Stimulated activated naive CD8-positive, alpha-beta T cell treated with anti-CD3 and anti-CD28 coated beads, Interleukin-15, Interleukin-2, amounts not matched to agents 100 ng/mL and 50 ng/mL, for 24 hours (primary cell): ENCODE results near the gene HES6.

Experiments
- H3K27ac Mint-ChIP-seq: one replicate; pipeline ENCODE4 v1.8.0; 2021; ENCODE audit warnings: mild to moderate bottlenecking, mixed read lengths
- H3K27me3 Mint-ChIP-seq: one replicate; pipeline ENCODE4 v1.8.0; 2021; ENCODE audit warnings: mixed read lengths
- H3K36me3 Mint-ChIP-seq: one replicate; pipeline ENCODE4 v1.8.0; 2021; ENCODE audit warnings: low read depth, mixed read lengths
- H3K4me1 Mint-ChIP-seq: one replicate; pipeline ENCODE4 v1.8.0; 2021; ENCODE audit warnings: low read depth, mixed read lengths
- H3K4me3 Mint-ChIP-seq: one replicate; pipeline ENCODE4 v1.8.0; 2021; ENCODE audit warnings: mild to moderate bottlenecking, mixed read lengths
- H3K9me3 Mint-ChIP-seq: one replicate; pipeline ENCODE4 v1.8.0; 2021; ENCODE audit warnings: mixed read lengths

Gene HES6, protein sequence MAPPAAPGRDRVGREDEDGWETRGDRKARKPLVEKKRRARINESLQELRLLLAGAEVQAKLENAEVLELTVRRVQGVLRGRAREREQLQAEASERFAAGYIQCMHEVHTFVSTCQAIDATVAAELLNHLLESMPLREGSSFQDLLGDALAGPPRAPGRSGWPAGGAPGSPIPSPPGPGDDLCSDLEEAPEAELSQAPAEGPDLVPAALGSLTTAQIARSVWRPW

DNA sequence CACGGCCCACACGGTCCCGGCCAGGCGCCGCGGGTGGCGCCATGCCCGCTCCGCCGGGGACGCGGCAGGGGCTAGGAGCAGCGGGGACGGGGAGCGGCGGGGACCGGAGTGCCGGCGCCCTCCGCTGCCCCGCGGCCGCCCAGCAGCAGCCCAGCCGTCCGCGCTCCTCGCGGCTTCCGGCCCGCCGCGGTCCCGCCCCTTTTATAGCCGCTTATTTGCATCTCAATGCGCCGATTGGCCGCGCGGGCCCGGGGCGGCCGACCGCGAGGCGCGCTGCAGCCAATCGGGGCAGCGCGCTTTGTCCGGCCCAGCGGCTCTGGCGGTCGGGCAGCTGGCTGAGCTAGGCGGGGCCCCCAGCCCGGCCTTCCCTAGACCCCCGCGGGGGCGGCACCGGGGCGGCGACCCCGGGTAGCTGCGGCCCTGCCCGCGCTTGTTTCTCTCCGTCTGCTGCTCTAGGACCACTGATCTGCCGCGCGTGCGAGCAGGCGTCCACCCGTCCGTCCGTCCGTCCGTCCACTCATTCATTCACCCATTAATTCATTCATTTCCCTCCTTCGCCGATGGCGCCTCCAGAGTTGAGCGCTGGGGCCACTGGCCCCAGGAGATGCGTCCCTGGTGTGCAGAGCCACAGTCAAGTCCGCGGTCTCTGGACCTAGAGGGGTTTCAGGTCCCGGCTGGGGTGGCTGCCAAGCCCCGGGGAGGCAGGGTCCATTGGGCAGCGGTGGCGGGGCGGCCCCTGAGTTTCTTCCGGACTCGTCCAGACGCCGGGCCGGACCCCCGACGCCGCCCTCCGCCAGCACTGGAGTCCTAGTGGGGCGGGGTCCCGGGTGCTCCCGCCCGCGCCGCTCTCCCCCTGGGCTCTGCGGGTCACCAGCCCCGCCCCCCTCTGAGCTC is at the start of gene HES6:
TSS of gene HES6 (minus strand) at position 176 of the 894 bp plus-strand sequence. CDS start at position 43, 133 bp downstream.
- Mint-ChIP-seq H3K4me3 (peak within 1 kb of the TSS; percentile 85), H3K4me1 (peaks cover 14% of the 10 kb centered on the region), H3K9me3 (no peaks in the 10 kb centered on the region), H3K27me3 (peaks cover 39% of the 10 kb centered on the region), H3K27ac (peak within 1 kb of the TSS; percentile 54), H3K36me3 (peaks cover 6% of the 10 kb centered on the region)

DNA sequence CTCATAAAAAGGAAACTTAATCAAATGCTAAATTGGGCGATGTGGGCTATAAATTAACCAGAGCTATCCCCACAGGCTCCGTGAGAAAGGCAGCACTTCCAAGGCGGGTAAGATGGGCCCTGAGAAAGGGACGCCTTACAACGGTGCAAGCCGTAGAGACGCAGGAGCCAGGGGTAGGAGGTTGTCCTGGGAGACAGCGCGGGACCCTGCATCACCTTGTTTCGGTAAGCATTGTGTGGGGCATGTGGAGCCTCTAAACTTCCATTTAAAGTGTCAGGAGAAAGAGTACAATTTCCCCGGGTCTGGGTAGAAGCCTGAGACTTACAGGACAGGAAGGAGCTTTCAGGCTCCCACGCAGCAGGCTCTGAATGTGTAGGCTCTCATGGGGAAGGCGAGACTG is 49.7 kb upstream of the HES6 start:
- H3K9me3 Mint-ChIP-seq = no peaks in the 10 kb centered on the region

GRCh38 chr2:238288650-238289573 is 49.1 kb upstream of the HES6 start:
- H3K27ac Mint-ChIP-seq = peak overlapping the region; percentile 88

More for the DNA sequence above, 49.7 kb upstream of the HES6 start:
- Mint-ChIP-seq H3K27ac (peak overlapping the region; percentile 88), H3K4me3 (peak overlapping the region; percentile 90), H3K4me1 (peaks cover 41% of the 10 kb centered on the region), H3K27me3 (no peaks in the 10 kb centered on the region), H3K36me3 (no peaks in the 10 kb centered on the region)

DNA sequence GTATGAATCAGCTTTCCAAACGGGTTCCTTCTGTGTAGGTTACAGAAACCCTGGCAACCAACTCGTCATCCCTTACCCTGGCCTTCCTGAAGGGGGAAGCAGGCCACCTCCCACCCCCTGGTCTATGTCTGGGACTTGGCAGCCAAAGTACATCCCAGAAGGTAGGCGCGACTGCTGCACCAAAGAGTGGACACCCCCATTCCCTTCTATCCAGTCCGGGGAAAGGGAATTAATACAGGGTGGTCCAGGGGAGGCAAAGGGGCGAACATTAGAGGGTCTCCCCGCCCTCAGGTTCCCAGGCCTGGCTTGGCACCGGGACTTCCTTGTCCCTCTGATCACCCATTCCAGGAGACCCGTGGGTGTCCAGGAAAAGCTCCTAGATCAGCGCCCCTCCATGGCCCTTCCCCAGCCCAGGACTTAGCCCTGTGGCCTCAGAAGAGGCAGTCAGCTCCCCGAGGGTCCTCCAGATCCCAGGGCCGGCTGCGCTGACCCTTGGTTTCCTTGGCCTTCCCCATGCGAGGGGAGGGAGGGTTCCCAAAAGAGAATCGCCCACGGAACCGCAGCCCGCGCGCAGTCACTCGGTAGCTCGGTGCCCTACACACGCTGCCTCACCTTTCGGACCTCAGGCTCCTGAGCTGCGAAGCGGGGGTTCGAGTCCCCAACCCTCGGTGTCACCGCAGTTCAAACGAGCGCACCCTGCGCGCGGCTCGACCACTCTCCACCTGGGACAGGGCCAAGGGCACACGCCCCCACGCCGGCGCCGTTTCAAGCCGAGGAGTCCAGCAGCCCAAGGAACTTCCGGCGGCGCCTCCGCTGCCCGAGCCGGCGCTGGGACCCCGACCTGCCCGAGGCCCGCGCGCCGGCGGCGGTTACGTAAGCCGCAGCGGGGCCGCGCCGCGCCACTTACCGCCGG is 48.2 kb upstream of the HES6 start, which contains the start of gene PER2:
TSS of gene PER2 (minus strand) at position 874 of the 913 bp plus-strand sequence. CDS start 10,674 bp downstream, outside the sequence.
- H3K4me1 Mint-ChIP-seq = peaks cover 46% of the 10 kb centered on the region

More at GRCh38 chr2:238288650-238289573, 49.1 kb upstream of the HES6 start:
- Mint-ChIP-seq H3K27me3 (no peaks in the 10 kb centered on the region), H3K4me1 (peaks cover 41% of the 10 kb centered on the region), H3K4me3 (peak overlapping the region; percentile 90), H3K9me3 (no peaks in the 10 kb centered on the region), H3K36me3 (no peaks in the 10 kb centered on the region)

GRCh38 chr2:238286987-238287736 is 47.3 kb upstream of the HES6 start:
- H3K4me3 Mint-ChIP-seq = peak overlapping the region; percentile 85
- no peaks in the 10 kb centered on the region for H3K9me3 Mint-ChIP-seq
- H3K27ac Mint-ChIP-seq = peak overlapping the region; percentile 49
- no peaks in the 10 kb centered on the region for H3K27me3 Mint-ChIP-seq
- peaks cover 50% of the 10 kb centered on the region for H3K4me1 Mint-ChIP-seq
- H3K36me3 Mint-ChIP-seq = no peaks in the 10 kb centered on the region

More for the DNA sequence above, 48.2 kb upstream of the HES6 start, which contains the start of gene PER2:
- Mint-ChIP-seq H3K27ac (peak within 1 kb of the TSS; percentile 88), H3K4me3 (peak within 1 kb of the TSS; percentile 90), H3K9me3 (no peaks in the 10 kb centered on the region), H3K27me3 (no peaks in the 10 kb centered on the region), H3K36me3 (no peaks in the 10 kb centered on the region)

- no peaks in the 10 kb centered on the region for H3K36me3 Mint-ChIP-seq
- H3K27ac Mint-ChIP-seq = no peak overlapping the region
- peaks cover 50% of the 10 kb centered on the region for H3K4me1 Mint-ChIP-seq
These were observed 46.7 kb upstream of the HES6 start for GRCh38 chr2:238286551-238286950.

GRCh38 chr2:238286095-238286494 is 46.3 kb upstream of the HES6 start:
- H3K4me3 Mint-ChIP-seq = no peak overlapping the region
- no peak overlapping the region for H3K27ac Mint-ChIP-seq
- H3K9me3 Mint-ChIP-seq = no peaks in the 10 kb centered on the region
- no peaks in the 10 kb centered on the region for H3K27me3 Mint-ChIP-seq
- H3K4me1 Mint-ChIP-seq = peaks cover 50% of the 10 kb centered on the region
- no peaks in the 10 kb centered on the region for H3K36me3 Mint-ChIP-seq

More at GRCh38 chr2:238286551-238286950, 46.7 kb upstream of the HES6 start:
- H3K27me3 Mint-ChIP-seq = no peaks in the 10 kb centered on the region
- H3K4me3 Mint-ChIP-seq = peak overlapping the region; percentile 85
- H3K9me3 Mint-ChIP-seq = no peaks in the 10 kb centered on the region

DNA sequence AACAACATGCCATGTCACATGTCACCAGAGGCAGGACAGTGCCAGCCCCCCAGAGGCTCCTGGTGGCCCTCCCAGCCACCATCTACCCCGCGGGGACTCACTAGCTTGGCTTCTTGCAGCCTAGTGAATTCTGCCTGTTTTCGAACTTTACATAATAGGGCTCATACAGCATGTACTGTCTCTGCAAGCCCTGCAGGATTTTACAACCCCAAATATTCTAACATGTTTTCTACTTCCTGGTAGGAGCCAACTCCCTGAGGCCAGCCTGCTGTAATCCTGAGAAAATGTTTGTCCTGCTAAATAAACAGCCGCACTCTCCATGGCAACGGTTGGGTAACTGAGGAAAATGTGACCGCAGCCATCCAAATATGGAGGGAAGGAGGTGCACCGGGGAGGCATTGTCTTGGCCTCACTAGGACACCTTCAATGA is 45.8 kb upstream of the HES6 start:
- H3K4me3 Mint-ChIP-seq = no peak overlapping the region

DNA sequence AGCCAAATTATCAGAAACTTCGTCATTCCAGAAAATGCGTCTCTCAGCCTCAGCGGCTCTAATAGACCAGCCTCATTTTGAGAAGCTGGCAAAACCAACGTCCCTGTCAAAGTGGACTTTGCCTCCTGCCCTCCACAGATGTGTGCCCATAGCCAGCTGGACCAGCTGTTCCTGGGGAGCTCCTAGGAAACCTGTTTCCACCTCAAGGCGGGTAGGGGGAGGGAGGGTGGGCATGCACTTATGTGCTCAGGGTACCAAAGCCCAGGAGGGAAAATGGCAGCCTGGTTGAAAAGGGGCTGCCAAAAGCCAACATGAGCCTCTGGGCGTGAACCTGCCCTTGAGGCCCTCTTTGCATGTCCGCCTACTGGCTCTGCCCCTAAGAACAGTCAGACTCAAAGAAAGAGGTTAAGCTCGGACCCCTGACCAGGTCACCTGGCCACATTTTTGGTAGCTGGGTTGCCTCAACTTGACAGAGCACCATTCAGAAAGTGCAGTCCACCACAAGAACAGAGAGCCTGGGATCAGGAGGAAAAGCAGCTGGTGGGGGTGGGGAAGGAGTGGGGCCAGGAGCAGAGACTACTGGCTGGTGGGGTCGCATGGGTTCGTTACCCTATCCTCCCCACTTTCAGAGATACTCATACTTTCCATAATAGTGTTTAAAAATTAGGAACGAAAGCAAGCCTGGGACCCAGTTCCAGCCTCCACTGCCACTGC is 45.1 kb upstream of the HES6 start:
- peaks cover 43% of the 10 kb centered on the region for H3K4me1 Mint-ChIP-seq
- H3K9me3 Mint-ChIP-seq = no peaks in the 10 kb centered on the region
- no peaks in the 10 kb centered on the region for H3K36me3 Mint-ChIP-seq
- H3K27ac Mint-ChIP-seq = no peak overlapping the region
- no peaks in the 10 kb centered on the region for H3K27me3 Mint-ChIP-seq
- no peak overlapping the region for H3K4me3 Mint-ChIP-seq

More for the DNA sequence above, 45.8 kb upstream of the HES6 start:
- Mint-ChIP-seq H3K36me3 (no peaks in the 10 kb centered on the region), H3K4me1 (peaks cover 50% of the 10 kb centered on the region), H3K9me3 (no peaks in the 10 kb centered on the region), H3K27me3 (no peaks in the 10 kb centered on the region), H3K27ac (no peak overlapping the region)

DNA sequence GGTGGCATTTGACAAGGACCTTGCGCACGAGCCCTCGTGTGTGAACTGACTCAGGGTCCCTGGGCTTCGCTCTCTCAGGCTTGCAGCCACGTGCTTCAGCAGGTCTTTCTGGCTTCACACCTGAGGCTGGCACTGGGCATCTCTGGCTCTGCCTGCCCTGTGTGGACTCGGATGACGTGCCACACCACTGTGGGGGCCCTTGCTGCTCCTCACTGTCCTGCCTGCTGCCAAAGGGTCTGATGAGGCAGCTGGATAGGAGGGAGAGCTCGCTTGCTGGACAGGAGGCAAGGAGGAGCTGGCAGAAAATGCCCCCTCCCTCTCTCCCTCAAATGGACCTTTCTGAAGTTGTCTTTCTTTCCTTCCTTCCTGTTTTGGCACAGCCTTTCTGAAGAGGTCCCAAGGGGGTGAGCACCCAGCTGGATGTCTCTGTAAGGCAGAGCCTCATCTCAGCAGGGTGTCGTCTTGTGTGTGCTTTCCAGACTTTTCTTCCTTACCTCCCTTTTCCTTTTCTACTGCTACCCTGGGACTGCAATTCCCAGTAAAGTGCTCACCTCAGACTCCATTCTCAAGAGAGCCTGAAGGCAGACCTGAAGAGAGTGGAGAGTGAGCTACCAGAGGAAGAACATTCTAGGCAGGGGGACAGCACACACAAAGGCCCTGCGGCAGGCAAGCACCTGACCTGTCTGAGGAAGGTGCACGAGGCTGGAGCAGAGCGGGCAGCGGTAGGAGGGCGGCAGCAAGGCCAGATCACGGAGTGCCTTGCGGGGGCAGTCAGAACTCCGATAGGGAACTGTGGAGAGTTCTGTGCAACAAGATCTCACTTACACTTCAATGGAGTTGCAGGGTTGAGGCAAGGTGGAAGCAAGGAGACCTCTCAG is 43.3 kb upstream of the HES6 start:
- Mint-ChIP-seq H3K9me3 (no peaks in the 10 kb centered on the region), H3K27ac (no peak overlapping the region), H3K36me3 (peaks cover 3% of the 10 kb centered on the region), H3K4me1 (peaks cover 34% of the 10 kb centered on the region), H3K27me3 (no peaks in the 10 kb centered on the region), H3K4me3 (no peak overlapping the region)

DNA sequence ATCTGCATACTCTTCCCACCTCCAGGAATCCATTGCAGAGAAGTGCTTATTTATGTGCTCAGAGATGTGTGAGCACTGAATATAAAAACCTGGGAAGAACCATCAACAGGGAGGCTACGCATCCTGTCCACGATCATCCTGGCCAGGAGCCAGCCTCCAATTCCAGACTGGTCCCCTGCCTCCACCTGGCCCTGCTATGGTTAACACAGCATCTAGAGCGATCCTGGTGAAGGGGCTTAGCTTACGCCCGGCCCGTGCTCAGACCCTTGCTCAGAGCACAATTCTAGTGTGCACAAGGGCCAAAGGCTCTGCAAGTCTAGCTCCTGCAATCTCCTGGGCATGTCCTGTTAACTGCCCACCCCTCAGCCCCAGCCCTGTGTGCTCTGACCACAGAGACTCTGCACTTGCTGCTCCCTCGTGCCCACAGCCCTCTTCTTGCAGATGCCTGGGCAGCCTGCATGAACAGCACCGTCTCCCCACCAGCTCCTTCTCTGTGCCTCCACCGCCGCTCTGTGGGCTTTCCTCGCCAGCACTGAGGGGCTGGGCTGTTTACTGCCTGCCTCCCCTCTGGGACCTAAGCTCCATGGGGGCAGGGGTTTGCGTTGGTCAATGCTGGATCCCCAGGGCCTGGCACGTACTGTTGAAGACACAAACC is 42.1 kb upstream of the HES6 start:
- Mint-ChIP-seq H3K27me3 (no peaks in the 10 kb centered on the region), H3K36me3 (peaks cover 14% of the 10 kb centered on the region), H3K27ac (no peak overlapping the region), H3K4me1 (peaks cover 26% of the 10 kb centered on the region), H3K4me3 (no peak overlapping the region), H3K9me3 (no peaks in the 10 kb centered on the region)
